HG03139 (cell line): ENCODE results near the gene ATN1.

Experiments
- ATAC-seq: cut with Tn5 transposase; IDR thresholded peaks from one replicate; pipeline ENCODE4 v1.9.1; 2021; ENCODE audit not compliant: unreplicated experiment

The ATN1 gene

DNA sequence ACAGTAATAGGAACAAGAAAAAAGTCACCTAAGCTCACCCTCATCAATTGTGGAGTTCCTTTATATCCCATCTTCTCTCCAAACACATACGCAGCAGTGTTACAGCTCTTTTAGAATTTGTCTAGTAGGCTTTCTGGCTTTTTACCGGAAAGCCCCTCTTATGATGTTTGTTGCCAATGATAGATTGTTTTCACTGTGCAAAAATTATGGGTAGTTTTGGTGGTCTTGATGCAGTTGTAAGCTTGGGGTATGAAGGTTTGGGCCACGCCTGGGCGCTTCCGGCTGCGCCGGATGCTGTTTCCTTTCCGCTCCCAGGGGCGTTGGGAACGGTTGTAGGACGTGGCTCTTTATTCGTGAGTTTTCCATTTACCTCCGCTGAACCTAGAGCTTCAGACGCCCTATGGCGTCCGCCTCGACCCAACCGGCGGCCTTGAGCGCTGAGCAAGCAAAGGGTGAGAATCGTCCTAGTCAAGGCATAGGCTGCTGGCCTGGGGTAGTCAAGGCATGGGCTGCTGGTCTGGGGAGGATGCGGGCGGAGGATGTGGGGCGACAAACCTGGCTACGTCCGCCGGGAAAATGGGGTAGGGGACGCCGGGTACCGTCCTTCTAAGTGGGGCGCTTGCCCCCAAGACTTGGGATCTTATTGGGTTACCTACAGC, 16.1 kb downstream of the ATN1 start, which contains the start of the genes C12orf57 and RNU7-1:
Gene C12orf57 (plus strand): TSS at position 301 of the 659 bp plus-strand sequence. CDS start 100 bp downstream, at position 401.
Gene RNU7-1 (plus strand): TSS at position 95 of the 659 bp plus-strand sequence.
- peak; percentile 31 for ATAC-seq

DNA sequence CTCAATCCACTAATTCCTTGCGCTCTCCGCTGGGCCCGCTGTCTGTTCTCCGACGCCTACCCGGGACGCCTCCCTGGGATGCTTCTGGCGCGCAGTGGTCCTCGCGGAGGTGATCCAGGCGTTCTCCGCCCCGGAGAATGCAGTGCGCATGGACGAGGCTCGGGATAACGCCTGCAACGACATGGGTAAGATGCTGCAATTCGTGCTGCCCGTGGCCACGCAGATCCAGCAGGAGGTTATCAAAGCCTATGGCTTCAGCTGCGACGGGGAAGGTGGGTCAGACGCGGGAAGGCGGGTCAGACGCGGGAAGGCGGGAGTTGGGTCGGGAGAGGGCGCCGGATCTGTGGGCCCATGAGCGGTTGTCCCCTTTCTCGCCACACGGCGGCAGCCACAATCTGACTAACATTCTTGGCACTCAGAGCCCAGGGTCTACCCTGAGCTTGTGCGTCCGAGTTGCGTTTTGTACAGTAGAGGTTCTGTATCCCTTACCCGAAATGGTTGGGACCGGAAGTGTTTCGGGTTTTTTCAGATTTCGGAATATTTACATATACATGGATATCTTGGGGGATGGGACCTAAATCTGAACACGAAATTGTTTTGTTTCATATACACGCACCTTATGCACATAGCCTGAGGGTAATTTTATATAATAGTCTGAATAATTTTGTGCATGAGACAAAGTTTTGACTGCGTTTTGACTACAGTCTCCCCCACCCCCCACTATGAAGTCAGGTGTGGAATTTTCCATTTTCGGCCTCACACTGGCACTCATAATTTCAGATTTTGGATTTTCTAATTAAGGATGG, 16.8 kb downstream of the ATN1 start:
- ATAC-seq: peak; percentile 40

DNA sequence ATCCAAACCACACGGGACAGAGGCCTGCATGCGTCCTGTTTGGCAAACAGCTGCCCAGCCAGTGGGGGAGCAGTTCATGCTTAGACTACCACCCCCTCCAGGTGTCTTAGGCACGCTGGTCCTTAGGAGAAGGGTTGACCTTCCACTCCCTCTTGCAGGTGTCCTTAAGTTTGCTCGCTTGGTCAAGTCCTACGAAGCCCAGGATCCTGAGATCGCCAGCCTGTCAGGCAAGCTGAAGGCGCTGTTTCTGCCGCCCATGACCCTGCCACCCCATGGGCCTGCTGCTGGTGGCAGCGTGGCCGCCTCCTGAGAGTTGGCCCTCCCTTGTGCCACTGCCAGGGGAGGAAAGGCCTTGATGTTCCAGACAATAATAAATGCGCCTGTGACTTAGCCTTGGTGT, 17.9 kb downstream of the ATN1 start:
- ATAC-seq: no peak

DNA sequence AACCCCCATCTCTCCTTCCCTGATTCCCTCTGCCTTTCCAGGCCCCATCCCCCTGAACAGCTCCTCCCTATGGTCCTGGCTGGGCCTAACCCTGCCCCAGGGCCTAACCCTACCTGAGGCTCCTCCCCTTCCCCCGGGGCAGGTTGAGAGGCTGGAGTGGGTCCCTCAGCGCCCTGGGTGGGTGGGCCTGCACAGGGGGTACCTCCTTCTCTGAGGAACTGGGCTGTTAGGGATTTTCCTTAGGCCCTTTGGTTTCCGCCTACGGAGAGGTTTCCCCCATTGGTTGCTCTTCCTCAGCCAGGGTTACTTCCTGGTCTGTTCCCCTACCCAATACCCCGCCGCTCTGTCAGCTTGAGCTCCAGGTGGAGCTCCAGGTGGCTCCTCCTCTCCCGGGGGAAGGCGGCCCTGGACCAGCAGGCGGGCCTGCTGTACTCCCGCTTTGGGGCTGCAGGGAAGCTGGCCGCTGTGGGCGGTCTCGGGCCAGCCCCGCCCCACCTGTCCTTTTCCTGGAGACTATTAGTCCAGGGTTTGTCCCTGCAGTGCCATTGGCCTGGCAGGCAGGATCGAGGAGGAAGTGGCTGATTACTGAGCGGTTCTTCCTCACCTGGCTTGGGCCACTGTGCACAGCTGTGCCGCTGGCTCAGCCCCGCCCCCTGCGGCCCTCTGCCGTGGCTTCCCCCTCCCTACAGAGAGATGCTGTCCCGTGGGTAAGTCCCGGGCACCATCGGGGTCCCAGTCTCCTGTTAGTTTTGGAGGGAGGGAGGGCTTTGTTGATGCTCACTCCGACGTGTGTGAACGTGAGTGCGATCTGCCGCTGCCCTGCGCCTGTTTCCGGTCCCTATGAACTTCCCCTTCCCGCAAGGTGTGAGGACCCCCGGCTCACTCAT, 18.5 kb downstream of the ATN1 start:
- no peak for ATAC-seq

DNA sequence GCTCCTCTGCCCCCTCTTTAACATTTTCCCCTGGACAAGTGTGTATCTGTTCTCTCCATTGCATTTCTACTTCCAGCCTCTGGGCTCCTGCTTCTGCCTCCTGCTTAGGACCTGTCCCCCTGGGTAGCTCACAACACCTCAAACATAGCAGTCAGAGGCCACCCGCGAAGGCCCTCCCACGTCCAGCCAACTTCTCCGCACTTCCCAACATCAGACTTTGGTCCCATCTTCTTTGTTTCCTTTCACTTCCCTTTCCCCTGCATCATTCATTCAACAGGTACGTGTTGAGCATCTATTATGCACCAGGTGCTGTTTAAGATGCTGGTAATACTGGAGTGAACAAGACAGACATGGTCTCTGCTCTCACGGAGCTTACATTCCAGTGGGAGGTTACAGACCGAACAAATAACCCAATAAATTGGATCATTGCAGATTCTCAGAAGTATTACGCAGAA, 19.2 kb downstream of the ATN1 start:
- ATAC-seq: no peak

DNA sequence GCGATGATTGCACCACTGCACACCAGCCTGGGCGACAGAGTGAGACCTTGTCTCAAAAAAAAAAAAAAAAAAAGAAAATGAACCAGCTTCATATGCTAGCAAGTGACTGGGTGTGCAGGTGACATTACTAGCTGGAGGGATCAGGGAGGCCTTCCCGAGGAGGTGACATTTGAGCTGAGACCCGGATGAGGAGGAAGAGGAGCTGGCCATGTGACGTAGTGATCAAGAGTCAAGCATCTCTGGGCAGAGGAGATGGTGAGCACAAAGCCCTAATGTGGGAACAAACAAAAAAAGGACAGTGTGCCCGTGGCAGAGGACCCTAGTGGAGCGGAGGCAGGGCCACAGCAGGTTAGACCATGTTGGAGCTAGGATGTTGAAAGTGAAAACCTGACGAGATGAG, 19.9 kb downstream of the ATN1 start:
- no peak for ATAC-seq

DNA sequence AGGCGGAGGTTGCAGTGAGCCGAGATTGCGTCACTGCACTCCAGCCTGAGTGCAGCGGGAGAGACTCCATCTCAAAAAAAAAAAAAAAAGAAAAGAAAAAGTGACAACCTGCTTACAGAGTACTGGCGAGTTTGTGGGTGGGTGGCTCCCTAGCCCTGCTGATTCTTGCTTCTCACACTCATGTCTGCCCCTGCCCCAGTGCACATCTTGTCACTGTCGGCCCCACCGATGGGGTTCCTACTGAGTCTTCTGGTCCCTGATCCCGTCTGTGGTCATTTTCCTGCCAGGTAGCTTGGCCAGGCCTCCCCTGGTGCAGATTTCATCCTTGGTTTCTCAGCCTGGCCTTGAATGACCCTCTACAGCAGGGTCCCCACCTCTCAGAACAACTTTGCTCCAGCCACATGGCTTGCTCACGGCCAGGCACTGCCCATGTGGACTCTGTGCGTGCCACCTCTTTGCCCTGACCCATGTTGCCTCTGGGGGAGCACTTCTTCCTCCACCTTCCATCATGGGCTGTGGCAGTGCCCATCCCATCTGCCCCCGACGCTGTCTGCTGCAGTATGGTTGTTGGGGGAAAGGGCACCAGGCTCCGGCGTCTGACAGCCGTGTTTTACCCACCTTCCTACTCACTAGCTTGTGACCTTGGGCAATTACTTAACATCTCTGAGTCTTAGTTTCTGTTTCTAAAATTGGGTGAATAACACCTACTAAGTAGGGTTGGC, 21.3 kb downstream of the ATN1 start:
- no peak for ATAC-seq

DNA sequence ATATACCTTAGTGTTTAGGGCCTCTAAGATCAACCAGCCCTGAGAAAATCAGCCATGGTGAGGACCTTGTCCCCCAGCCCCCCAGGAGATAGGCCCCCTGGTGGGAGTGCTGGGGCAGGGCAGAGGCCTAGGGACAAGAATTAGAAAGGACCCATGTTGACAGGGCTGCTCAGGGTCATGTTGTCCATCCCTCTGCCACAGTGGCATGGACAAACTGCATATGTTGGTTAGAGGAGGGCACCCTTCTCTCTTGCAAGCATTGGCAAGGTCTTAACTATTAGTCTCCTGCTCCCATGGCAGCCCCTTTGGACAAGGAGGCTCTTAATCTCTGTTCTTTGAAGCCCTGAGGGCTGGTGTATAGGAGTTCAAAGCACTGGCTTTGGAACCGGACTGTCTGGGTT, 22.6 kb downstream of the ATN1 start:
- no peak for ATAC-seq

DNA sequence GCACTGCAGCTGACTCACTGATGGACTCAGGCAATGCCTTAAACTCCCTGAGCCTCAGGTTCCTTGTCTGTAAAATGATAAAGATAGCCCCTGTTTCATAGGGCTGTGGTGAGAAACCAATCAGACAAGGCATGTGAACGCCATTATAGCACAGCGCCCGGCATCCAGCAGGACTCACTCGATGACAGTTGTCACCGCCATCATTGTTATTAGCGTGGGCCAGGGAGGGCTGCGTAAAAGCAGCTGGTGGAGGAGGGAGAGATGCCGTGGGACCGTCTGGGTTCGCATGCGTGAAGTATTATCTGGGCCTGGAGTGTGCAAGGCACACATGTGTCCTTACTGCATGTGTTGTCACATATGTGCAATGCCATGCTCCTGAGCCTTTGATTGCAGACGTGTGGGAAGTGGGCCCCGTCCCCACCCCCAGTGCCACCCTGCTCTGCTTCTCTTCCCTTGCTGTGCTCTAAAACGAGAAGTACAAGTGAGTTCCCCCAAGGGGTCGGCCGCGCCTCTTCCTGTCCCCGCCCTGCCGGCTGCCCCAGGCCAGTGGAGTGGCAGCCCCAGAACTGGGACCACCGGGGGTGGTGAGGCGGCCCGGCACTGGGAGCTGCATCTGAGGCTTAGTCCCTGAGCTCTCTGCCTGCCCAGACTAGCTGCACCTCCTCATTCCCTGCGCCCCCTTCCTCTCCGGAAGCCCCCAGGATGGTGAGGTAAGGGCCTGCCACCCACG, 23.2 kb downstream of the ATN1 start, which contains the start of gene PTPN6:
Gene PTPN6 (plus strand): TSS at position 546 of the 730 bp plus-strand sequence. CDS start 157 bp downstream, at position 703.
- no peak for ATAC-seq

DNA sequence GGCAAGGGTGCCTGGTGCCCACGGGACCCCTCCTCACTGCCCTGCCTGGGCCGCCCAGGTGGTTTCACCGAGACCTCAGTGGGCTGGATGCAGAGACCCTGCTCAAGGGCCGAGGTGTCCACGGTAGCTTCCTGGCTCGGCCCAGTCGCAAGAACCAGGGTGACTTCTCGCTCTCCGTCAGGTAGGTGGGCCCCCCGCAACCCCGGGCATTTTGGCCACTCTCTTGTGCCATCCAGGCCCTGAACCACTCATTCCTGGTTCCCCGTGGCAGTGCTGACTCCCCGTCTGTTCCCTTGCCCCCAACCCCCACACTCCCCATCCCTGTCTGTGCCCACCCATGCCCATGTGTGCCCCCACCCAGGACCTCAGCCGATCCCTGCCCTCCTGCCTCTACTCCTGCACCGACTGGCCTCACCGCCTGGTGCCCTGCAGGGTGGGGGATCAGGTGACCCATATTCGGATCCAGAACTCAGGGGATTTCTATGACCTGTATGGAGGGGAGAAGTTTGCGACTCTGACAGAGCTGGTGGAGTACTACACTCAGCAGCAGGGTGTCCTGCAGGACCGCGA, 23.9 kb downstream of the ATN1 start:
- ATAC-seq: no peak

DNA sequence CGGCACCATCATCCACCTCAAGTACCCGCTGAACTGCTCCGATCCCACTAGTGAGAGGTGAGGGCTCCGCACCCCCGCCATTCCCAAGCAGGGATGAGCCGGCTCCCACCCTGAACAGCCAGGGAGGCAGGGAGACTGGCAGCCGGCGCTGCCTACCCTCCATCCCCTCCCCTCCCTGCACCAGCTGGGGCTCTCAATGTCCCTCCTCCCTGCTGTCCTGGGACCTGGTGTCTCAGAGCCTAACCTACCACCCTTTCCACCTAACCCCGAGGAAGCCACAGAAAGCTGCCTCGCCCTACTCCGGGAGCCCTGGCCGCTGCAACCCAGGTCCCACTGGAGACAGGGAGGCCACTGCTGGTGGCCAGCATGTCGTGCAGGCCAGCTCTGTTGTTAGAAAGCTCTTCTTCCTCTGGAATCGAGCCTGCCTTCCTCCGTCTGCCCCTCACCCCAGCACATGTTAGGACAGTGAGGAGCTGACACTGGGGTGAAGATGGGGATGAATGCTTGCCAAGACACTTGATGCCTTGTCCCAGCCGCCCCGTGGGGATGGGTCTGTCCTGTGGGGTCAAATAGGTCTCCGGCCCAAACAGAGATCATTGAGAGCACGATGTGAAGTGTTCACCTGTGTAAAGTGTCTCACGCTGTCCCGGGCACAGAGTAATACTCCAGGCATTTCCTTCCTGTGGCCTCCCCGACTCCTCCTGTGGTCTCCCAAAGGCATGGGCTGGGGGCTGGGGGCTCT, 24.5 kb downstream of the ATN1 start:
- ATAC-seq: no peak

DNA sequence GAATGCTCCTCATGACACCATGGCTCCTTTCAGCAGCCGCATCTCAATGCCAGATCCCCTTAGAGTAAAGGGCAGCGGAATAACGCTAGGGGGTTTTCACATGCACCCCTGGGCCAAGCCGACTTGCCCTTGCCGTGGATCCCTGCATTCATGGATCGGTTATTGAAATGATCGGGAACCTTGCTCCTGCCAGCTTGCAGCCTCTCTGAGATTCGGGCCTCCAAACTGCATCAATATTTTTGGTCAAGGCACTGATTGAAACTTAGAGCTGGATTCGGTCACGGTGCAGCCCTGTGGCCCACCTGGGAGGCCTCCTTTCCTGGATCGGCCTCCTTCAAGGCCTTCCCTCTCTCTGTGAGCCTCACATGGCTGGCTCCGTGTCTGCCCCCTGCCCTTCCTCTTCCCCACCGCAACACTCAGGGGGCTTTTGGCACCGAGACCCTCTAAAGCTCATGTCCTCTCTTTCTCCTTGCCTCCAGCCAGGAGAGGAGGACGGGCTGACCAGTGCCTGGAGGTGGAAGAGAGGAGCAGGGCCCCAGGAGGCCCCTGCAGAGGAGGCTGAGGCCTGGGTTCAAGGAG, 25.2 kb downstream of the ATN1 start:
- ATAC-seq: no peak

DNA sequence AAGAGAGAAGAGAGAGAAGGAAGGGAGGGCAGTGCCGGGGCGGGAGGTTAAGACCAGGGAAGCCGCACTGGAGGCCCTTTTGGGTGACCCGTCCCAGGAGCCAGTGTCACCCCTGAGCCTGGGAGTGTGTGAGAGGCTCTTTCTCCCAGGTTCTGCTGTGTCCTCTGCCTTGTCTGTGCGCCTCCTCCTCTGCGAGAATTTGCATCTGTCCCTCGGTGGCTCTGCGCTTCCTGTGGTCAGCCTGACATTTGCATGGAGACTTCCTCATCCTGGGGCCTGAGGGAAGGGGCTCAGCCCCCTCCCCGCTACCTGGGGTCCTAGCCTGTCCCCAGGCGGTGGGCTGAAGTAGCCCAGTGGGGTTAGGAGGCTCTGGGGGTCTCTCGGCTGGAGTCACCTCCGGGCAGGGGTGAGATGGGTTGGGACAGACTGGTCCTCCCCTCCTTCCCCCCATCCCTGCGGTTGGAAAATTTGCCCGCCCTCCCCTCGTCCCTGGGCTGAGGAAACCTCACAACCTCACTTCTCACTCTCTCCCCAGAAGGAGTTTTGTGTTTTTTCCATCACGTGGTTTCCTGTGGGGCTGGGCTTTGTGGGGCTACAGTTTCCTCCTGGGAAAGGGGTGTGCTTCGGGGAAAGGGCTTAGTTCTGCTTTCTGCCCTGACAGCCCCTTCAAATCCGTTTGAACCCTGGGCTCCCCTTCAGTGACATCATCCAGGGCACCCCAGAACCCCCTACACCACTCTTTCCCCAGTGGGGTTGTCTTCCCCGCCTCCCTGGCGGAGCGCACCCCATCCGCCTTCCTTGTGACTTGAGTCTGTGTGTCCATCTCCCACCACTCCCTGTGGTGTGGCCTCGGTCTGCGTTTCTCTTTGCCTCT, 25.9 kb downstream of the ATN1 start:
- ATAC-seq: peak; percentile 47

DNA sequence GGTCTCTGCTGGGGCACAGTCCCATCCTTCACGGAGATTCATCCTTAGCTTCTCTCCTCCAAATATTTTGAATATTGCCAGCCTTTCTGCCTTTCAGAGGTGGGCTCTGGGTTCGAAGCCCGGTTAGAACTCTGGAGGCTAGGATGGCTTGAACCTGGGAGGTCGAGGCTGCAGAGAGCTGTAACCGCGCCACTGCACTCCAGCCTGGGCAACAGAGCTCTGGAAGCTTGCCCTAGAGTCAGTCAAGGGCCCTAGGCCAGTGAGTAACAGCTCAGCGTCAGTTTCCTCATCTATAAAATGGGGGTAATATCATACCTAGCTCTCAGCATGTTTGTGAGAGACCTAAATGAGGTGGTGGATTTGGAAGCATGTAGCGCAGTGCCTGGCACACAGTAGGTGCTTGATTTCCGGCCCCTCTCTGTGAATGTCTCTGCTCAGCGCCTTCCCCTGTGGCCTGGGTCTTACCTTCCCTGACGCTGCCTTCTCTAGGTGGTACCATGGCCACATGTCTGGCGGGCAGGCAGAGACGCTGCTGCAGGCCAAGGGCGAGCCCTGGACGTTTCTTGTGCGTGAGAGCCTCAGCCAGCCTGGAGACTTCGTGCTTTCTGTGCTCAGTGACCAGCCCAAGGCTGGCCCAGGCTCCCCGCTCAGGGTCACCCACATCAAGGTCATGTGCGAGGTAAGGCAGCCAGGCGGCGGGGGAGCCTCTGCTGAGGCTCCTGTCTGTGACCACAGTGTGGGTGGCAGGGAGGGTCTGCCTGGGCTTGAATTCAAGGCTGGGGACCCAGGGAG, 26.8 kb downstream of the ATN1 start:
- ATAC-seq: no peak

DNA sequence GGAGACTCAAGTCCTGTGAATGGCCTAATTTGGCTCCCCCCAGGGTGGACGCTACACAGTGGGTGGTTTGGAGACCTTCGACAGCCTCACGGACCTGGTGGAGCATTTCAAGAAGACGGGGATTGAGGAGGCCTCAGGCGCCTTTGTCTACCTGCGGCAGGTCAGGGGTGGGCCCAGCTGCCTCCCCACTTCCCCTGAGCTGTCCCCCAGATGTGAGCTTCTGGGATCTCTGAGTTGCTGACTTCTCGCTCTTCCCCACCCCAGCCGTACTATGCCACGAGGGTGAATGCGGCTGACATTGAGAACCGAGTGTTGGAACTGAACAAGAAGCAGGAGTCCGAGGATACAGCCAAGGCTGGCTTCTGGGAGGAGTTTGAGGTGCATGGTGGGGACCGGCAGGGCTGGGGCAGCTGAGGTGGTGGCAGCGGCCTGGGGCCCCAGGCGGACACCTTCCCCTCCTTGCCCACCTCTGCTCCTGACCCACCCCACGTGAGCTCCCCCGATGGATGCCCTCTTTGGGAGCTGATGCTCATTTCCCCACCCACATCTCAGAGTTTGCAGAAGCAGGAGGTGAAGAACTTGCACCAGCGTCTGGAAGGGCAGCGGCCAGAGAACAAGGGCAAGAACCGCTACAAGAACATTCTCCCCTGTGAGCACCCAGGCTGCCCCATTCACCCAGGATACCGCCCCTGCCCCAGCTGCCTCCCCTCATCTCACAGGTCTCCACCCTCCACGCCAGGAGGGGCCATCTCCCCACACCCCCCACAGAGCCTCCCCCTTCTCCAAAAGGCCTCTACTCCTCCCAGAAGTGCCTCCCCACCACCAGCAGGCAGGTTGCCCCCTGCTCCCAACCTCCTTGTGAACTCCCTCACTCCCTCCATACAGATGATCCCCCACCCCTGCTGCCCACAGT, 27.6 kb downstream of the ATN1 start:
- no peak for ATAC-seq
